ENCODE measurements around the gene DQX1.

Gene DQX1

DNA sequence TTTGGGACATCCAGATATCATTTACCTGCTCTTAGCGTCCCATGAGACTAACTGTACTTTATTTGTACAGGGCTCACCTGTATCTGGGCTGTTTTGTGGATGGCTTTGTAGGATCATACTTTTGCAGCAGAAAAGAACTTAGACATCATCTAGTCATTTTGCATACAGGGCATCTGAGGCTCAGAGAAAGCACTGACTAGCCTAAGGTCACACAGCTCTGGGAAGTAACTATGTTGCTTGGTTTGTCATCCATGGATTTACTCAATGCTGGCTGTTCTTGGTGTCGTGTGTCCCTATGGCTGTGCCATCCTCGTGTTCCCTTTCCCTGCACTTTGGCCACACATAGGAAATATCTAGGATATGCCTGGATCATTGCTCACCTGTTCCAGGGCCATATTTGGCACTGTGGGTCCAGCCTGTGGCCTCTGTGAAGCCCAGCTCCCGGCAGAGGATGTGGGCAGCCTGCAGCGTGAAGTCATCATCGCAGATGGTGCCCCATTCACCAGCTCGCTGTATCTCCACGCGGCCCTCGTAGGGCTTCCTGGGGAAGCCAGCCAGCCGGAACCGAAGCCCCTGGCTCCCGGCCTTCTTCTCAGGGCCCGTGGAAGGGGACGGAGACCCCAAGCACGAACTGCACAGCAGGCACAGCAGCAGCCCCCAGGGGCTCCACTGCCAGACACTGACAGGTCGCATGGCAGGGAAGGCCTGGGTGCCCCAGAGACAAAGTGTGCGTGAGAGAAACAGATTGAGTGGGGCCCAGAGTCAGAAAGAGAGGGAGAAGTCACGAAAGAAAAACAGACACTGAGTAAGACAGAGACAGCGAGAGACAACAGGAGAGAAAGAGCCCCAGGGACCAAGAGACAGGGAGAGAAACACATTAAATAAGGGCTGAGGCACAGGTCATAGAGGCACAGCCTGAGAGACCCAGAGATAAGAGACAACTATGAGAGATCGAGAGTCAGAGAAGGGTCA lies 26.2 kb upstream of the DQX1 start:
- no peak overlapping the region for H3K4me3 ChIP-seq (ENCODE audit: low read length)
- H3K4me1 ChIP-seq (ENCODE audit: control insufficient read depth, insufficient read depth, low read length): peaks cover 2% of the 10 kb centered on the region
- no peak overlapping the region for H3K27ac ChIP-seq (ENCODE audit: low read depth, low read length)

DNA sequence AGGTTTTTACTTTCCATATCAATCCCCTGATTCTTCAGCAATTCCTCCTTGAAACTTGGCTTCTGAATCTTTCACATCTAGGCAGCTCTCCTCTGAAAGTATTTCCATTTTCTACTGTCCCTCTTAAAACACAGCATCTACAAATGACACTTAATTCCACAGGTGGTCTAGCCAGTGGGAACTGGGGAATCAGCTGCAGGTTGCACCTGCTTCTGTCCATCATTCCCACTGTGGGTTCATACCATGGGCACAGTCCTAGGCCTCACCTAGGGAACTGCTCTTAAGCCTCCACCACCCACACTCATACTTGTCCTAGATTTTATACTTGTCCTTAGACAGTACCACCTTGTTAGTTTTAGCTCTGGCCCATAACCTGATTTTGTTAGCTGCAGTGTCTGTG lies 25.5 kb upstream of the DQX1 start:
- Histone ChIP-seq H3K4me3 (ENCODE audit: low read length) (no peak overlapping the region), H3K4me1 (ENCODE audit: control insufficient read depth, insufficient read depth, low read length) (peaks cover 2% of the 10 kb centered on the region), H3K27me3 (ENCODE audit: control insufficient read depth, insufficient read depth, low read length) (no peaks in the 10 kb centered on the region), H3K36me3 (ENCODE audit: control insufficient read depth, insufficient read depth, low read length) (no peaks in the 10 kb centered on the region), H3K9ac (ENCODE audit: low read length) (no peak overlapping the region), H3K27ac (ENCODE audit: low read depth, low read length) (no peak overlapping the region)

More for the DNA sequence above, 26.2 kb upstream of the DQX1 start:
- Histone ChIP-seq H3K27me3 (ENCODE audit: control insufficient read depth, insufficient read depth, low read length) (no peaks in the 10 kb centered on the region), H3K36me3 (ENCODE audit: control insufficient read depth, insufficient read depth, low read length) (no peaks in the 10 kb centered on the region), H3K9ac (ENCODE audit: low read length) (no peak overlapping the region)

DNA sequence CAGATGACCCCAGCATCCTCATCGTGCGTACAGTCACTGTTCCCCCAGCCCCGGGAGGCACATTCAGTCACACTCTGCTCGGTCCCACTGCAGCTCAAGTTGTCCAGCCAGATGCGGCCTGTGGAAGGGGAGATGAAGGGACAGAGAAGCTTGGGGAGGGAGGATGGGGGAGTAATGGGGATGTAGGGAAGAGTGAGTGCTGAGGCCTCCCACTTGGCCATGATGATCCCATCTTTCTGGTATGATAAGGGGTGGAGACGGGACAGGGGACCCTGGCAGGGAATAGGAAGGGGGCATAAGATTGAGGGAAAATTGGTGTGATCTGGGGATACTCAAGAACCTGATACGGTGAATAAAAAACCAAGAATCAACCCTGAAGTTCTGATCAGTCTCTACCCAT lies 24.2 kb upstream of the DQX1 start:
- no peak overlapping the region for H3K9ac ChIP-seq (ENCODE audit: low read length)
- H3K4me1 ChIP-seq (ENCODE audit: control insufficient read depth, insufficient read depth, low read length): peaks cover 2% of the 10 kb centered on the region
- H3K4me3 ChIP-seq (ENCODE audit: low read length): no peak overlapping the region

DNA sequence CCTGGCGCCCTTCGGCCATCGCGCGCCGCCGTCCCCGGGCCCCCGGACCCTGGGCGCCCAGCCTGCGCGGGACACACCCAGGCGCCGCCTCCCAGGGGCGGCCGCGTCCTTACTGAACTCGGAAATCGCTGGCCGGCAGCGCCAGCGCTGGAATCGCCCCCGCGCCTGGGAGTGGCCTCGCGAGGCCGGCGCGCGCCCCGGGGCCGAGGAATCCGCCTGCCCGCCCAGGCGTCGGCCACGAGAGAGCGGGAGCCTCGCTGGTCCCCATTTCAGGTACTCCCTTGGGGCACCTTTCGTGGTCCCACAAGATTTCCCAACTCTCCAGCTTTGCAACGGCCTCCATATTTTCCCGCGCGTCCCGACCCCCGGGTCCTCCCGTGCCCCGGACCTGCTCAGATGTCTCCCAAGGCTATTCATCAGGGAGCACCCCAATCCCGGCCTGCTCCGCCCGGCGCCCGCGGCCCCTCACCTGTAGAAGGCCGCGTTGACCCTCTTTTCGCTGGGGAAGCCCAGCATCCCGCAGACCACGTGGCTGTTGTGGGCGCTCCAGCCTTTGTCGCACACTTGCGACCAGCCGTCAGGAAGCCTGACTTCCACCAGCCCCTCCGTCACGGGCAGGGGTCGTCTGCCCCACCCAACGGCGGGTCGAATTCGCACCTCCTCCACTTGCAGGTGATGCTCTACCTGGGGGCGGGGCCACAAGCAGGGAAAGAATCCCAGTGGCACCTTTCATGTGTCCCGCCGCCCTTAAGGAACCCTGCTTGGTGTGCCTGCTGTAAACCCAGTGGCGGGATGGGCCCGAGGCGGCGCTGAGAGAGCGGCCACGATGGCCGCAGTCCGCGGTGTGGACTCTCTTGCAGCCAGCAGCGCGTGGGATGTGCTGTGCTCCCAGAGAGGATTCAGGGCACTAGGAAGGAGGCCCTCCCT lies 23.1 kb upstream of the DQX1 start:
- Histone ChIP-seq H3K9ac (ENCODE audit: low read length) (no peak overlapping the region), H3K27ac (ENCODE audit: low read depth, low read length) (peak overlapping the region; percentile 52), H3K36me3 (ENCODE audit: control insufficient read depth, insufficient read depth, low read length) (no peaks in the 10 kb centered on the region), H3K4me3 (ENCODE audit: low read length) (peak overlapping the region; percentile 75), H3K4me1 (ENCODE audit: control insufficient read depth, insufficient read depth, low read length) (peaks cover 2% of the 10 kb centered on the region), H3K27me3 (ENCODE audit: control insufficient read depth, insufficient read depth, low read length) (no peaks in the 10 kb centered on the region)

More for the DNA sequence above, 24.2 kb upstream of the DQX1 start:
- Histone ChIP-seq H3K27ac (ENCODE audit: low read depth, low read length) (no peak overlapping the region), H3K36me3 (ENCODE audit: control insufficient read depth, insufficient read depth, low read length) (no peaks in the 10 kb centered on the region), H3K27me3 (ENCODE audit: control insufficient read depth, insufficient read depth, low read length) (no peaks in the 10 kb centered on the region)

DNA sequence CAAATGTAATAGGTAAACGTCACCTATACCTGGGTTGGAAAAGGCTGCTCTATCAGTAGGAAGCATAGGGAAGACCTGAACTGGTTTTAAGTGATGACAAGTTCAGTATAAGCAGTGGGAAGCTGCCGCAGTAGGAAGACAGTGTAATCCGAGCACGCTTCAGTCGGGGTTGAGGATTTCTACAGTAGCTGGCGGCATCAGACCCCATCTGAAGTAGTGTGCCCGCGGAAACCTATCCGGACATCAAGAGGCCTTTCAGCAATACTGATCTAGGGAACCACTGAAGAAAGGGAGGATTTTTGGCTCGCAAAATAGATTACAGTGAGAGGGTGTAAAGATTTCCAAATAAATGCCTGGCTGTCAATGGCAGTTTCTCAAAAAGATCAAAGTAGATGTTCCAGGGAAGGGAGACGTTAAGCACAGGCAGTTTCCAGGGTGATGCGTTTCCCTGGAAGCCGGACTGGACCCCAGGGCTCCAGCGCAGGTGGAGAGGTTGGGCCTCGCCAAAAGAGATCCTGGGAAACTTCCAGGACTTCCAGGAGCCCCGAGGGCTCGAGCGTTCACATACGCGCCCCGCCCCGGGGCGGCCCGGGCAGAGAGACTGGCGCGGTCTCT lies 22.4 kb upstream of the DQX1 start:
- peak overlapping the region; percentile 52 for H3K27ac ChIP-seq (ENCODE audit: low read depth, low read length)
- H3K4me3 ChIP-seq (ENCODE audit: low read length): peak overlapping the region; percentile 75
- H3K27me3 ChIP-seq (ENCODE audit: control insufficient read depth, insufficient read depth, low read length): no peaks in the 10 kb centered on the region
- H3K36me3 ChIP-seq (ENCODE audit: control insufficient read depth, insufficient read depth, low read length): no peaks in the 10 kb centered on the region
- peaks cover 2% of the 10 kb centered on the region for H3K4me1 ChIP-seq (ENCODE audit: control insufficient read depth, insufficient read depth, low read length)
- H3K9ac ChIP-seq (ENCODE audit: low read length): peak overlapping the region; percentile 32

DNA sequence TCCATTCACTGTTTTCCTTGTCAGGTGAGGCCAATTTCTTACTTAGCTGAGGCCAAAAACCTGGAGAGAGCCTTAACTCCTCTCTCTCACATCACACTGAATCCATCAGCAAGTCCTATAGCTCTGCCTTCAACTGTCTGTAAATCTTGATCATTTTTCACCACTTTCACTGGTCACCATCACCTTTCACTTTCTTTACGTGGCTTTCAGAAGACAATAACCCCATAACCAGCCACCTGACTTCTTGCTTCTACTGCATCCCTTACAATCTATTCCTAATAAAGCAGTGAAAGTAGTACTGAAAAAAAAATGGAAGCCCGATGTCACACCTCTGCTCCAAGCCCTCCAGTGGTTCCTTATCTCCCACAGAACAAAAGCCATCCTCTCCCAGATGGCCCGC lies 20.0 kb upstream of the DQX1 start:
- H3K4me1 ChIP-seq (ENCODE audit: control insufficient read depth, insufficient read depth, low read length): peaks cover 2% of the 10 kb centered on the region
- no peaks in the 10 kb centered on the region for H3K36me3 ChIP-seq (ENCODE audit: control insufficient read depth, insufficient read depth, low read length)
- H3K9ac ChIP-seq (ENCODE audit: low read length): no peak overlapping the region
- H3K27me3 ChIP-seq (ENCODE audit: control insufficient read depth, insufficient read depth, low read length): no peaks in the 10 kb centered on the region
- H3K4me3 ChIP-seq (ENCODE audit: low read length): no peak overlapping the region
- no peak overlapping the region for H3K27ac ChIP-seq (ENCODE audit: low read depth, low read length)

DNA sequence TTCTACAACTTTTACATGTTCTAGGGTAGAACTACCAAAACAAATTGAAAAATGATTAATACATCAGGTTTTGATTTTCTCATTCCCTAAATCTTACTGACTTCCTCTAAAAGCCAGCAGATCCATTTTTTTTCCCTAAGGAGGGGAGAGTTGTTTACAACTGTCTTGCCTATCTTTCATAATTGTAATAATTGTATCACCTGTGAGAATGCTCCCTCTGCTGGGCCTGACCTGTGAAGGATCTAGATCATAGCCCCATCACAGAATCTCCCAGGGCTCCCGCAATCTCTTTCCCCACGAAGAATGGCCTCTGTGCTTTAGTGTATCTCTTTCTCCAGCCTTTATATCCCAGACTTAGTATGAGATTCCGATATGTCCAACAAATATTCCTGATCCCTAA lies 18.6 kb upstream of the DQX1 start:
- Histone ChIP-seq H3K9ac (ENCODE audit: low read length) (no peak overlapping the region), H3K27ac (ENCODE audit: low read depth, low read length) (no peak overlapping the region), H3K4me1 (ENCODE audit: control insufficient read depth, insufficient read depth, low read length) (peaks cover 2% of the 10 kb centered on the region), H3K27me3 (ENCODE audit: control insufficient read depth, insufficient read depth, low read length) (no peaks in the 10 kb centered on the region), H3K36me3 (ENCODE audit: control insufficient read depth, insufficient read depth, low read length) (no peaks in the 10 kb centered on the region), H3K4me3 (ENCODE audit: low read length) (no peak overlapping the region)

DNA sequence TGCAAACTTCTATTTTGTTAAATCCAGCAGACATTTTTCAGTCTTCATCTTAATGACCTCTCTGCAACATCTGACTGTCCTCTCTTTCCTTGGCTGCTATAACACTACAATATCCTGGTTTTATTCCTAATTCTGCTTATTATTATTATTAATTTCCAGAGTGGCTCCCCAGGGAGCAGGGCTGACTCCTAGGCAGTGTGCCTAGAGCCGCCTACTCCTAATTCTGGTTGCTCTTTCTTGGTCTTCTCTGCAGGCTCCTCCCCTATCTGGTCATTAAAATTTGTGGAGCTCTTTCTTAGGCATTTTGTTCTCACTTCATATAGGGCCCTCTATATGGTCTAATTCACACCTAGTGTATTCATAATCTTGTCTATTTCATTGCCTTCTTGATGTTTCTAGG lies 16.9 kb upstream of the DQX1 start:
- Histone ChIP-seq H3K36me3 (ENCODE audit: control insufficient read depth, insufficient read depth, low read length) (no peaks in the 10 kb centered on the region), H3K27me3 (ENCODE audit: control insufficient read depth, insufficient read depth, low read length) (no peaks in the 10 kb centered on the region), H3K4me3 (ENCODE audit: low read length) (no peak overlapping the region), H3K9ac (ENCODE audit: low read length) (no peak overlapping the region), H3K4me1 (ENCODE audit: control insufficient read depth, insufficient read depth, low read length) (no peaks in the 10 kb centered on the region), H3K27ac (ENCODE audit: low read depth, low read length) (no peak overlapping the region)

DNA sequence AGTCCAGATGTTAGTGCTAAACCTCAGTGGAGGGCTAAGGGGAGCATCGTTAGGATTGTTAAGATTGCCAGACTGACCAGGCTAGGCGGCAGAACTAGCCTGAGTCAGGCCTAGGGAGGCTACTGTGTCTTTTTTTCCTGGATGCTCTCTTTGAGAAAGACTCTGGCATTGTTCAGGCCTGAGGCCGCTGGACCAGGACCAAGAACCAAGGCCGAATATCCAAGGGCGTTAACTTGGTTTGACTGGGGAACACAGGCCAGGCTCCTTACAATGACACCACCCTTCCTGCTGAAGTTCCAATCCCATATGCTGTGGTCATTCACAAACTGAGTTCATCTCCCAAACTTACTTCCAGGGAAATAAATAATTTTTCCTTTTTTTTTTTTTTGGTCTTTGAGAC lies 14.3 kb upstream of the DQX1 start:
- Histone ChIP-seq H3K4me3 (ENCODE audit: low read length) (no peak overlapping the region), H3K27ac (ENCODE audit: low read depth, low read length) (no peak overlapping the region), H3K4me1 (ENCODE audit: control insufficient read depth, insufficient read depth, low read length) (no peaks in the 10 kb centered on the region), H3K27me3 (ENCODE audit: control insufficient read depth, insufficient read depth, low read length) (no peaks in the 10 kb centered on the region), H3K36me3 (ENCODE audit: control insufficient read depth, insufficient read depth, low read length) (no peaks in the 10 kb centered on the region), H3K9ac (ENCODE audit: low read length) (no peak overlapping the region)

DNA sequence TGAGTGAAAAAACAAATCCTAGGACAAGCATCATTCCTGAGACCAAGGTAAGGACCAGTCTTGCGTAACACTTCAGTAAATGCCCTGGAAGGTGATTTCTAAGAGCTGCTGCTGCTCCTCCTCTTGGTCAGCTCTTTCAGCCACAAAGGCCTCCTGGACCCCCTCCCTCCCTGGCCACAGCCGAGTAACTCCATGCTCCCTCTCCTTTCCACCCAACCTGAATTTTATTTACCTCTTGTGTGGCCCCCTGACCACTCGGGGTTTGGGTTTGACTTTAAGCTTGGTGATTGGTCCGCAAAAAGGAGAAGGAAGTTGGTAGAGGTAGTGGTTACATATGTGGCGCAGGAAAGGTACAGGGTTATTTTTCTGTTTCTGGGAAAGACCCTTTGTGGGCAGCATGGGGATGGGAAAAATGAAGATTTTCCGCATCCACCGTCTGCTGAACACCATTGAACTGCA lies 12.9 kb upstream of the DQX1 start:
- H3K9ac ChIP-seq (ENCODE audit: low read length): no peak overlapping the region
- H3K4me3 ChIP-seq (ENCODE audit: low read length): no peak overlapping the region
- H3K27ac ChIP-seq (ENCODE audit: low read depth, low read length): no peak overlapping the region
- H3K4me1 ChIP-seq (ENCODE audit: control insufficient read depth, insufficient read depth, low read length): no peaks in the 10 kb centered on the region
- no peaks in the 10 kb centered on the region for H3K36me3 ChIP-seq (ENCODE audit: control insufficient read depth, insufficient read depth, low read length)
- H3K27me3 ChIP-seq (ENCODE audit: control insufficient read depth, insufficient read depth, low read length): no peaks in the 10 kb centered on the region

DNA sequence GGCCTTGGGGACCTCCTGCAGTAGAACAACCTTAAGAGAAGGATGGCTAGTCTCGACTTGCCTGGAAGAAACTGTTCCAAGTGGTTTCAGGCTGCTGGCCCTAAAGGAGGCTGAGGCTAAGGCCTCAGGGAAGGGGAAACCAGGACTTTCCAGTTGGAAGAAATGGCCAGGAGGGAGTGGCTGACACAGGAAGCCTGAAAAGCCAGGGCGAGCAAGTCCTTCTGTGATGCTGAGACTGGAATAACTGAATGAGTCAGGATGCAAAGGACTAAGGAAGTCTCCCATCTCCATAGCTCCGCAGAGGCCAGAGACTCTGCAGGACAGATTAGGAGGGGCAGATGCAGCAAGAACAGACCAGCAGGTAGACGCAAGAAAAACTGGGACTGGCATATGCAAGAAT lies 11.1 kb upstream of the DQX1 start:
- H3K4me3 ChIP-seq (ENCODE audit: low read length): no peak overlapping the region
- H3K4me1 ChIP-seq (ENCODE audit: control insufficient read depth, insufficient read depth, low read length): no peaks in the 10 kb centered on the region
- H3K9ac ChIP-seq (ENCODE audit: low read length): no peak overlapping the region
- no peak overlapping the region for H3K27ac ChIP-seq (ENCODE audit: low read depth, low read length)
- H3K36me3 ChIP-seq (ENCODE audit: control insufficient read depth, insufficient read depth, low read length): peaks cover 2% of the 10 kb centered on the region
- H3K27me3 ChIP-seq (ENCODE audit: control insufficient read depth, insufficient read depth, low read length): no peaks in the 10 kb centered on the region

Measured in rectal smooth muscle tissue (tissue), 1 donor.